ENCODE measurements around the gene INPP5B.
"Not testable (repeated sequence)": the region's sequence is repeated elsewhere in the genome, so short reads cannot be mapped to it uniquely, and the experiment has no call there.

INPP5B gene

GRCh38 chr1:37910886-37911285 is 36.0 kb downstream of the INPP5B start:
- not testable (repeated sequence) for DNase-seq

DNA sequence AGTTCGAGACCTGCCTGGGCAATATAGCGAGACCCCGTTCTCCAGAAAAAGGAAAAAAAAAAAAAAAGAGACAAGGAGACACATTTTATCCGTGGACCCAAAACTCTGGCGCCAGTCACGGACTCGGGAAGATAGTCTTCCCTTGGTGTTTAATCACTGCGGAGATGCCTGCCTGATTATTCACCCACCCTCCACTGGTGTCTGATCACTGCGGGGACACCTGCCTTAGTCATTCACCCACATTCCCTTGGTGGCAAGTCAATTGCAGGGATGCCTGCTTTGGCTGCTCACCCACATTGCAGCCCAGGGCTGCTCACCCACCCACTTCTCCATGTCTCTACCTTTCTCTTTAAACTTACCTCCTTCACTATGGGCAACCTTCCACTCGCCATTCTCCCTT is 38.3 kb downstream of the INPP5B start:
- not testable (repeated sequence) for DNase-seq

- not testable (repeated sequence) for DNase-seq
These were observed 39.3 kb downstream of the INPP5B start for GRCh38 chr1:37907416-37908125.

- DNase-seq, result not testable (repeated sequence)
These were observed 40.3 kb downstream of the INPP5B start for GRCh38 chr1:37906591-37906990.

- DNase-seq, result no peak
These were observed 41.1 kb downstream of the INPP5B start for GRCh38 chr1:37905727-37906126.

DNA sequence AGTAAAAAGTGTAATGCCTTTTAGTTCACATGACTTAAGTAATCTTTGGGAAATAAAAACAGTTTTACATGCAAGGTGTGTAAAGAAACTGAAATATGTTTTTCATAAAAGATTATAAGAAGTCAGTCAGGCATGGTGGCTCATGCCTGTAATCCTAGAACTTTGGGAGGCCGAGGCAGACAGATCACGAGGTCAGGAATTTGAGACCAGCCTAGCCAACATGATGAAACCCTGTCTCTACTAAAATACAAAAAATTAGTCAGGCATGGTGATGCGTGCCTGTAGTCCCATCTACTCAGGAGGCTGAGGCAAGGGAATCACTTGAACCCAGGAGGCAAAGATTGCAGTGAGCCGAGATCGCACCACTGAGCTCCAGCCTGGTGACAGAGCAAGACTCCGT is 42.9 kb downstream of the INPP5B start:
- not testable (repeated sequence) for DNase-seq

DNA sequence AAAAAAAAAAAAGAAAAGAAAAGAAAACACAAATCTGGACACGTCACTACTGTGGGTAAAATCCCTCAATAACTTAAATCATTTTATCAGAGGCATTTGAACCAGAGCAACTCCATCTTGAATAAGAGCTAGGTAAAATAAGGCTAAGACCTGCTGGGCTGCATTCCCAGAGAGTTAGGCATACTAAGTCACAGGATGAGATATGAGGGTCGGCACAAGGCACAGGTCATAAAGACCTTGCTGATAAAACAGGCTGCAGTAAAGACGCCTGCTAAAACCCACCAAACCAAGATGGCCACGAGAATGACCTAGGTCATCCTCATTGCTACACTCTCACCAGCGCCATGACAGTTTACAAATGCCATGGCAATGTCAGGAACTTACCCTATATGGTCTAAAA is 43.9 kb downstream of the INPP5B start:
- no peak for DNase-seq

GRCh38 chr1:37901893-37902225 is 45.0 kb downstream of the INPP5B start:
- DNase-seq, result no peak

- DNase-seq, result no peak
These were observed 45.5 kb downstream of the INPP5B start for GRCh38 chr1:37901191-37901892.

GRCh38 chr1:37897563-37897962 is 49.3 kb downstream of the INPP5B start:
- not testable (repeated sequence) for DNase-seq

DNA sequence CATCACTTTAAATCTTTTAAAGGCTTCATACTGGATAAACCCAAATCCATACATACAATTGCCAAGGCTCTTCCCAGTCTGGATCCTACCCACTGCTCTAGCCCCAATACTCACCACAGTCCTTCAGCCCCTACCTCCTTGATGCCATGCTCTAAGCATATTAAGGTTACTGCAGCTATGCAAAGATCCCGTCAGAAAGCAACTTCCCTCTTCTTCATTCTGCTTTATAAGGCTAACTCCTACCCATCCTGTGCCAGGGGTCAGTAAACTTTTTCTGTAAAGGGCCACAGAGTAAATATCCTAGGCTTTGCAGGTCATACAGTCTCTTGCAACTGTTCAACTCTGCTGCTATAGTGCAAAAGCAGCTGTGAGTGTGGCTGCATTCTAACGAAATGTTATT is 53.2 kb downstream of the INPP5B start:
- no peak for DNase-seq

- DNase-seq, result no peak
These were observed 54.5 kb downstream of the INPP5B start for GRCh38 chr1:37892151-37893047.

- DNase-seq, result no peak
These were observed 56.4 kb downstream of the INPP5B start for GRCh38 chr1:37890378-37891014.

- no peak for DNase-seq
These were observed 58.7 kb downstream of the INPP5B start for GRCh38 chr1:37888022-37888700.

- no peak for DNase-seq
These were observed 62.7 kb downstream of the INPP5B start for GRCh38 chr1:37884145-37884544.

DNA sequence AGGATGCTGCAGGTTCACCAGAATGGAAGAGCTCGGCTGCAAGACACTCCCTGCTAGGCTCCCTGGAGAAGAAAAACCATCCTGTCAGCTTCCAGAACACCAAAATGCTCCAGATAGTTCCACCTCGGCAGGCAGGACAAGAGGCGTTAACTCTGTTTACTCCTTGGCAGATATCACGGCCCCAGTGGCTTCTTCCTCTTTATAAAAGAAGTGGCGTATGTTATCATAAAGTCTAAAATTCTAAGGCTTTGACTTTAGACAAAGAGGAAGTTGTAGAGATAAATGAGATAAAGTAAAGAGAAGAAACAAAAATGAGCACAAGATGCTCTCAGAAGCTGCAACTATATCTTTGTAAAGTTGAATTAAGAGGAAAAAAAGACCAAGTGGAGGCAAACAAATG is 63.2 kb downstream of the INPP5B start:
- DNase-seq, result no peak

DNA sequence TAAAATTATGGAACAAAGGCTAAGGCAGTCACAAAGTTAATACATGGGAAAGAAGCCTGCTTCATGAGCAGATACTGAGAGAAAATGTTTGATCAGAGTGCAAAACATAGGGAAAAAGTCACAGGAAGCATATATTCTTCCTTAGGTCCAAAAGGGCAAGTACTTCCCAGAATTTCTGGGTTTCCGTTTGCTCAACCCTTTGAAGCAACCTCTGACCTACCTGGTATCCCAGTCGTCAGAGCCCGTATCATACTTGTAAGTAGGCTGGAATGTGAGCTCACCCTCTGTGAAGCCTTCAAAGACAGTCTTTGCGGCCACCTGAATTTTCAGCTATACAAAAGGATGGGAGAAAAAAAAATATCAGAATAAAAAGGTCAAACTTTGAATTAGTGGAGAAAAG is 67.0 kb downstream of the INPP5B start:
- no peak for DNase-seq

- DNase-seq, result no peak
These were observed 68.8 kb downstream of the INPP5B start for GRCh38 chr1:37878071-37878470.

GRCh38 chr1:37875833-37876232 is 71.0 kb downstream of the INPP5B start:
- DNase-seq, result no peak

- DNase-seq, result no peak
These were observed 74.2 kb downstream of the INPP5B start for GRCh38 chr1:37872692-37873091.

- DNase-seq, result no peak
These were observed 78.4 kb downstream of the INPP5B start for GRCh38 chr1:37868466-37868865.

DNA sequence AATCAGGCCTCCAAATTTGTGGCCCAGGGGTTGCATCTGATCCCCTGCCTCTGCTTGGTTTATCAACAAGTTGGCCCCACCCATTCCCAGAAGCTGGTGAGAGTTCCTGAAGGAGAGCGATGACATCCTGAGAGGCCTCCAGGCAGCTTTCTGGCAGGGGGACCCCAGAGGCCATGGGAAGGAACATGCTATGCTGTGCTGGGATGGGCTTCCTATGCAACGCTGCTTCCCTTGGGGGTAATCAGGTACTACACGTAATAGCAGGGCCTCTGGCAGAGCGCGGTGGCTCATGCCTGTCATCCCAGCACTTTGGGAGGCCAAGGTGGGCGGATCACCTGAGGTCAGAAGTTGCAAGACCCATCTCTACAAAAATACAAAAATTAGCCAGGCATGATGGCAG is 79.1 kb downstream of the INPP5B start:
- no peak for DNase-seq

GRCh38 chr1:37866491-37866890 is 80.4 kb downstream of the INPP5B start:
- DNase-seq, result no peak
